ENCODE data around the gene PKNOX2. TPM values are rescaled to one million over a fixed set of nuclear protein-coding genes. Genes with fewer than 3 reads are reported as not detected.

The PKNOX2 gene
- total and polyA plus RNA-seq, 10 of the 15 experiments (the other 5 are each of a cell fraction or from before 2014, with no cell fraction given), result not detected

DNA sequence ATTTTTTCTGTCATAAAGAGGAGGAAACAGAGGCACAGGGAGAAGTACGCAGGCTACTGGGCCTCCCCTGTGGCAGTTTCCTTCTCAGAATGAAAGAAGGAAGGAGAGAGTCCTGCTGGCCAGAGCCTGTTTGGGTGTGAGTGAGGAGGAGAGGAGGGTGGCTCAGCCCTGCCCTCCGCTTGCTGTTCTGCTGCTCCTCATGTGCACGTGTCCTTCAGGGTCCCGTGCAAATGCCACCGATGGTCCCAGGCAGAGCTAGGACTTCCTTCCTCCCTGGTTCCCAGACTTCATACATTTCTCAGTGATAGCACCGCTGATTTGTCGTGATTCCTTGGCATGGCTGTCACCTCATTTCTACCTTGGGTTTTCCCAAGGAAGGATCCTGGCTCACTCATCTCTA, 88.7 kb downstream of the PKNOX2 start:
- DNase-seq (ENCODE audit: low read depth, low spot score) (no peak), ATAC-seq (no peak), FAIRE-seq (no peak)
- Histone ChIP-seq H4K20me1 (ENCODE audit: control insufficient read depth, insufficient read depth) (no peaks in the 10 kb centered on the region), H3K36me3 (ENCODE audit: control insufficient read depth in 2 of 2, insufficient read depth in 2 of 2, low read length in 1 of 2) (no peaks in the 10 kb centered on the region), H3K27ac (ENCODE audit: control insufficient read depth, insufficient read depth) (no peak overlapping the region), H3K27me3 (replicated peaks in 1 of 2; ENCODE audit: control insufficient read depth in 2 of 2, insufficient read depth in 2 of 2, low read length in 1 of 2) (peaks cover 0 to 1% of the 10 kb centered on the region in 2 experiments; a peak in 1 of 4 replicates), H3K4me3 (no peak overlapping the region), H3K4me1 (ENCODE audit: control insufficient read depth, insufficient read depth, low read length) (no peaks in the 10 kb centered on the region), H3K9me3 (replicated peaks; ENCODE audit: control insufficient read depth, insufficient read depth, low read length) (no peaks in the 10 kb centered on the region), H2AFZ (ENCODE audit: control insufficient read depth, low read depth, low read length) (no peak overlapping the region), H3K9ac (ENCODE audit: control insufficient read depth, insufficient read depth, low read length) (no peak overlapping the region), H3K4me2 (ENCODE audit: control insufficient read depth, insufficient read depth) (no peak overlapping the region), H3K79me2 (ENCODE audit: control insufficient read depth, insufficient read depth, low read length) (no peaks in the 10 kb centered on the region)
- no peak for TF ChIP-seq SUPT20H (IDR thresholded peaks at IDR 0.05; ENCODE audit: borderline replicate concordance, control insufficient read depth, low read depth, low read length)
- TF ChIP-seq, protein P1, sequence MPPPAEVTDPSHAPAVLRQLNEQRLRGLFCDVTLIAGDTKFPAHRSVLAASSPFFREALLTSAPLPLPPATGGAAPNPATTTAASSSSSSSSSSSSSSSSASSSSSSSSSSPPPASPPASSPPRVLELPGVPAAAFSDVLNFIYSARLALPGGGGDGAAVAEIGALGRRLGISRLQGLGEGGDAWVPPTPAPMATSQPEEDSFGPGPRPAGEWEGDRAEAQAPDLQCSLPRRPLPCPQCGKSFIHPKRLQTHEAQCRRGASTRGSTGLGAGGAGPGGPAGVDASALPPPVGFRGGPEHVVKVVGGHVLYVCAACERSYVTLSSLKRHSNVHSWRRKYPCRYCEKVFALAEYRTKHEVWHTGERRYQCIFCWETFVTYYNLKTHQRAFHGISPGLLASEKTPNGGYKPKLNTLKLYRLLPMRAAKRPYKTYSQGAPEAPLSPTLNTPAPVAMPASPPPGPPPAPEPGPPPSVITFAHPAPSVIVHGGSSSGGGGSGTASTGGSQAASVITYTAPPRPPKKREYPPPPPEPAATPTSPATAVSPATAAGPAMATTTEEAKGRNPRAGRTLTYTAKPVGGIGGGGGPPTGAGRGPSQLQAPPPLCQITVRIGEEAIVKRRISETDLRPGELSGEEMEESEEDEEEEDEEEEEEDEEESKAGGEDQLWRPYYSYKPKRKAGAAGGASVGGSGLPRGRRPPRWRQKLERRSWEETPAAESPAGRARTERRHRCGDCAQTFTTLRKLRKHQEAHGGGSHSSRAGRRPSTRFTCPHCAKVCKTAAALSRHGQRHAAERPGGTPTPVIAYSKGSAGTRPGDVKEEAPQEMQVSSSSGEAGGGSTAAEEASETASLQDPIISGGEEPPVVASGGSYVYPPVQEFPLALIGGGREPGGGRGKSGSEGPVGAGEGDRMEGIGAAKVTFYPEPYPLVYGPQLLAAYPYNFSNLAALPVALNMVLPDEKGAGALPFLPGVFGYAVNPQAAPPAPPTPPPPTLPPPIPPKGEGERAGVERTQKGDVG (CRISPR knock-in tag; IDR thresholded peaks at IDR 0.05), result no peak
- no peak for TF ChIP-seq SRF (IDR thresholded peaks at IDR 0.05; ENCODE audit: low read depth in 2 of 2, low read length in 2 of 2)
- ChIA-PET RAD21 (ENCODE audit: unreplicated experiment) (no interaction called here), CTCF (no interaction called here), SMC1A (ENCODE audit: uncharacterized antibody, unreplicated experiment) (no interaction called here), POLR2A (no interaction called here)
- 26% methylated on average over 7 of the region's 7 CpGs for WGBS (ENCODE audit: insufficient coverage, insufficient replicate concordance, low lambda C conversion rate, missing lambda C conversion rate)
- in situ Hi-C loops (cut with MboI) (no loop called here), intact Hi-C loops (cut with micrococcal nuclease; ENCODE audit: unreplicated experiment) (no loop called here)
- no TSS peak for BruUV-seq (replicated peaks)

Measured in GM12878 (cell line).